CD14-positive monocyte (primary cell): ENCODE data around the gene P2RY13. TPM values are rescaled to one million over a fixed set of nuclear protein-coding genes. Genes with fewer than 3 reads are reported as not detected.

Experiments used
- DNase-seq, 3 donors: peaks; one replicate each; pipeline ENCODE4 v3.0.0-alpha.2; 2011 to 2022
- H2AFZ ChIP-seq: 2 replicates; pipeline ENCODE4 v1.6.0; 2012; ENCODE audit warnings: mild to moderate bottlenecking, low read depth, low read length, inconsistent platforms; ENCODE audit not compliant: insufficient read depth, poor library complexity, severe bottlenecking
- H3K27ac ChIP-seq, 2 donors: 1 replicate in 1 of 2; 2 replicates in 1 of 2; pipeline ENCODE4 v1.5.1; 2012 to 2013; ENCODE audit warnings: low read length in 2 of 2, control low read depth in 1 of 2, inconsistent platforms in 1 of 2, low read depth in 1 of 2, mild to moderate bottlenecking in 1 of 2
- H3K27me3 ChIP-seq, 2 donors: one replicate each; pipeline versions ENCODE4 v1.6.0 to v1.6.1; 2011 to 2013; ENCODE audit warnings: low read length in 2 of 2; ENCODE audit not compliant: control insufficient read depth in 2 of 2, insufficient read depth in 2 of 2
- H3K36me3 ChIP-seq, 2 donors: replicated peaks in 1 of 2; 1 replicate in 1 of 2; 2 replicates in 1 of 2; pipeline versions ENCODE4 v1.5.1 to v1.6.1; 2012 to 2013; ENCODE audit warnings: low read length in 2 of 2, control low read depth in 1 of 2, inconsistent platforms in 1 of 2, mild to moderate bottlenecking in 1 of 2; ENCODE audit not compliant: insufficient read depth in 2 of 2, control insufficient read depth in 1 of 2
- H3K4me1 ChIP-seq, 2 donors: 1 replicate in 1 of 2; 2 replicates in 1 of 2; pipeline versions ENCODE4 v1.5.1 to v1.6.1; 2012 to 2013; ENCODE audit warnings: low read length in 2 of 2, control low read depth in 1 of 2, inconsistent platforms in 1 of 2, mild to moderate bottlenecking in 1 of 2, moderate library complexity in 1 of 2; ENCODE audit not compliant: insufficient read depth in 2 of 2, control insufficient read depth in 1 of 2
- H3K4me2 ChIP-seq: replicated peaks from 2 replicates; pipeline ENCODE3; 2012; ENCODE audit warnings: low read length, moderate library complexity, mild to moderate bottlenecking; ENCODE audit not compliant: poor library complexity, severe bottlenecking; ENCODE audit errors: extremely low read depth
- H3K4me3 ChIP-seq, 3 experiments: fragments of 200-600 bp in 1 of 3; sonication (generic) in 1 of 3; replicated peaks in 1 of 3; 1 replicate in 2 of 3; 2 replicates in 1 of 3; pipeline ENCODE4 v1.5.1; 2011 to 2013; ENCODE audit warnings: low read length in 3 of 3, mild to moderate bottlenecking in 3 of 3, control low read depth in 2 of 3, low read depth in 2 of 3, inconsistent platforms in 1 of 3, moderate library complexity in 1 of 3
- H3K79me2 ChIP-seq: 2 replicates; pipeline ENCODE4 v1.6.0; 2012; ENCODE audit warnings: mild to moderate bottlenecking, control low read depth, inconsistent platforms, low read length, moderate library complexity; ENCODE audit not compliant: insufficient read depth
- H3K9ac ChIP-seq: 2 replicates; pipeline ENCODE4 v1.6.0; 2017; ENCODE audit warnings: low read length, mild to moderate bottlenecking; ENCODE audit not compliant: insufficient read depth, poor library complexity, severe bottlenecking
- H3K9me3 ChIP-seq, 2 donors: replicated peaks in 1 of 2; 1 replicate in 1 of 2; 2 replicates in 1 of 2; pipeline versions ENCODE4 v1.5.1 to v1.6.1; 2012 to 2013; ENCODE audit warnings: low read length in 2 of 2, control low read depth in 1 of 2; ENCODE audit not compliant: control insufficient read depth in 1 of 2, insufficient read depth in 1 of 2
- H4K20me1 ChIP-seq: 2 replicates; pipeline ENCODE4 v1.6.0; 2012; ENCODE audit warnings: mild to moderate bottlenecking, low read length, control low read depth, moderate library complexity; ENCODE audit not compliant: insufficient read depth
- H3K27ac Mint-ChIP-seq, 7 donors: one replicate each; pipeline ENCODE4 v1.8.0; 2020; ENCODE audit warnings: mild to moderate bottlenecking in 7 of 7, mixed read lengths in 7 of 7, moderate library complexity in 6 of 7, inconsistent platforms in 2 of 7
- H3K27me3 Mint-ChIP-seq, 3 donors: one replicate each; pipeline ENCODE4 v1.8.0; 2021 to 2022; ENCODE audit warnings: low read depth in 3 of 3, mild to moderate bottlenecking in 3 of 3, mixed read lengths in 3 of 3, moderate library complexity in 3 of 3, inconsistent platforms in 1 of 3
- H3K36me3 Mint-ChIP-seq, 2 donors: one replicate each; pipeline ENCODE4 v1.8.0; 2020; ENCODE audit warnings: mixed read lengths in 2 of 2, inconsistent platforms in 1 of 2, mild to moderate bottlenecking in 1 of 2
- H3K4me1 Mint-ChIP-seq: one replicate; pipeline ENCODE4 v1.8.0; 2020; ENCODE audit warnings: mild to moderate bottlenecking, mixed read lengths
- H3K4me3 Mint-ChIP-seq, 2 donors: one replicate each; pipeline ENCODE4 v1.8.0; 2020; ENCODE audit warnings: mild to moderate bottlenecking in 2 of 2, mixed read lengths in 2 of 2, moderate library complexity in 1 of 2
- H3K9me3 Mint-ChIP-seq, 7 donors: one replicate each; pipeline ENCODE4 v1.8.0; 2020 to 2022; ENCODE audit warnings: mixed read lengths in 7 of 7, mild to moderate bottlenecking in 6 of 7, moderate library complexity in 6 of 7, inconsistent platforms in 2 of 7
- CTCF ChIP-seq: fragments of 200-600 bp; IDR thresholded peaks from one replicate; pipeline ENCODE4 v1.8.0; 2022; ENCODE audit warnings: antibody characterized with exemption, mild to moderate bottlenecking
- WGBS: methylation state at CpG from one replicate; pipeline ENCODE4 v1.1.5; 2013; ENCODE audit warnings: missing lambda C conversion rate; ENCODE audit not compliant: insufficient coverage; 5-methylcytosine and 5-hydroxymethylcytosine counted together
- intact Hi-C, 2 donors: fragments of 100-400 bp; cut with micrococcal nuclease; formaldehyde crosslinking; loops; one replicate each; pipeline versions ENCODE4 v1.15.0 to v1.15.1; 2023
- polyA plus RNA-seq, 3 donors: library from polyadenylated mRNA; depleted of rRNA in 1 of 3; unstranded in 2 of 3; stranded (reverse) in 1 of 3; fragments of 300-500 nt in 2 of 3; fragments of >200 nt in 1 of 3; fragmentation: Illumina TruSeq in 2 of 3; gene quantifications; 1 replicate in 2 of 3; 2 replicates in 1 of 3; pipeline ENCODE4 v1.2.3, GENCODE V29; 2012 to 2021

P2RY13 gene
- polyA plus RNA-seq, 3 donors: 45.6 to 144 (median 80.0) TPM

- H4K20me1 ChIP-seq: no peaks in the 10 kb centered on the region
- H3K36me3 Mint-ChIP-seq: no peaks in the 10 kb centered on the region
- no CpG with 5 or more reads among the region's 7 CpGs for whole genome bisulfite sequencing
- H2AFZ ChIP-seq: no peak within 1 kb of the TSS
- no peak within 1 kb of the TSS for H3K9ac ChIP-seq
- no peak for DNase-seq
- H3K4me1 Mint-ChIP-seq: peaks cover 37% of the 10 kb centered on the region
- no peak within 1 kb of the TSS for H3K27ac ChIP-seq
- no peak within 1 kb of the TSS for H3K4me2 ChIP-seq
- no peak for TF ChIP-seq CTCF
- H3K27me3 Mint-ChIP-seq: peaks cover 0 to 2% (median 0%) of the 10 kb centered on the region in 3 donors
- H3K36me3 ChIP-seq: no peaks in the 10 kb centered on the region
- H3K9me3 Mint-ChIP-seq: no peaks in the 10 kb centered on the region
- no peaks in the 10 kb centered on the region for H3K9me3 ChIP-seq
- intact Hi-C loops: no loop called here
- H3K4me3 ChIP-seq: no peak within 1 kb of the TSS
- no peaks in the 10 kb centered on the region for H3K79me2 ChIP-seq
- H3K4me3 Mint-ChIP-seq: no peak within 1 kb of the TSS
- H3K27me3 ChIP-seq: no peaks in the 10 kb centered on the region
- peaks cover 32 to 38% of the 10 kb centered on the region in 2 donors for H3K4me1 ChIP-seq
- H3K27ac Mint-ChIP-seq: no peak within 1 kb of the TSS
These were observed 12.9 kb downstream of the P2RY13 start, which contains the start of gene GPR87 for GRCh38 chr3:151316267-151316991. Gene GPR87, minus strand, starts transcription at chr3:151316820. Its CDS starts 16,720 bp downstream, at chr3:151300100.

- no peaks in the 10 kb centered on the region for H3K27me3 ChIP-seq
- H2AFZ ChIP-seq: no peak overlapping the region
- H3K4me2 ChIP-seq: no peak overlapping the region
- no peaks in the 10 kb centered on the region for H3K9me3 ChIP-seq
- no peaks in the 10 kb centered on the region for H3K9me3 Mint-ChIP-seq
- H3K9ac ChIP-seq: no peak overlapping the region
- H3K27ac Mint-ChIP-seq: no peak overlapping the region
- H3K36me3 Mint-ChIP-seq: no peaks in the 10 kb centered on the region
- no CpG with 5 or more reads among the region's 2 CpGs for WGBS
- no peaks in the 10 kb centered on the region for H4K20me1 ChIP-seq
- peaks cover 33% of the 10 kb centered on the region for H3K4me1 Mint-ChIP-seq
- H3K79me2 ChIP-seq: no peaks in the 10 kb centered on the region
- H3K4me3 ChIP-seq: no peak overlapping the region
- H3K27ac ChIP-seq: no peak overlapping the region
- peaks cover 27 to 32% of the 10 kb centered on the region in 2 donors for H3K4me1 ChIP-seq
- no peak for TF ChIP-seq CTCF
- H3K4me3 Mint-ChIP-seq: no peak overlapping the region
- H3K27me3 Mint-ChIP-seq: peaks cover 0 to 2% (median 0%) of the 10 kb centered on the region in 3 donors
- DNase-seq: no peak
- intact Hi-C loops: no loop called here
- no peaks in the 10 kb centered on the region for H3K36me3 ChIP-seq
These were observed 13.5 kb downstream of the P2RY13 start for GRCh38 chr3:151315846-151316245.
